ENCODE results near the gene CR1.
"Not testable (repeated sequence)": the region's sequence is repeated elsewhere in the genome, so short reads cannot be mapped to it uniquely, and the experiment has no call there.

CR1 gene

DNA sequence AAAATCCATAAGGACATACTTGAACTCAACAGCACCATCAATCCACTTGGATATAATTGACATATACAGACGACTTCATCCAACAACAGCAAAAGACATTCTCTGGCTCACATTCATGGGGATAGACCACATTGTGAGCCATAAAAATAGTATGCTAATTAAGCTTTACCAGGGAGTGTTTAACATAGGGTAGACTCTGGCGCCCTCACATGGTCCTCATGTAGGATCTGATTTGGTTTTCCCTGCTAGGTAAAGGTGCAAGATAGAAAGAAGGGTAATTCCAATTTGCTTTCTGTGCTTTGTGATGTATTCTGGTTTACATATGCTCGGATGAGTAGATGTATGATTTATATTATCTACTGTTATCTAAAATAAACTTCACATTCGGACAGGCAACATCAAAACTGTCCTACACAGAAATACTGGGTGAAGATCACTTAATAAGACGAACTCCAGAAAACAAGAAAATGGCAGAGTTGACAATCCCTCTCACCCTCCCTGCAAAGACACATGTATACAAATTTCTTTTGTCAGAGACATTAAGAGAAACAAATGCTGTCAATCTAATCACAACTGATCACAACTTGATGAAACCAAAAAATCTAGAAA, 176.7 kb downstream of the CR1 start:
- ATAC-seq (no peak), DNase-seq (peak; percentile 8)

DNA sequence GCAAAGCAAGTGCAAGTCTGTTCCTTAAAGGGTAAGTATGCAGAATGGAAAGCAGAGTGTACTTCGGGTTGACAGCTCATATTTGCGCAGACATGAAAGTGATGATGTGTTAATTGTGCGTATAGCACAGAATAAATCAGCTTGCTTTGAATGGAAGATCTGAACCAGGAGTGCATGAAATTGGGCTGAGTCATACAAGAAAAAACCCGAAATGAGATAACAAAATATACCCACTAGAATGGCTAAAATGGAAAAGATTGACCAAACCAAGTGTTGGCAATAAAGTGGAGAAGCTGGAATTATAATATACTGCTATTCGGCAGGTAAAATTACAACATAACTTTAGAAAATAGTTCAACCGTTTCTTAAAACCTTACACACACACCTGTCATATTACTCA, 177.4 kb downstream of the CR1 start:
- ATAC-seq, result no peak
- no peak for DNase-seq

GRCh38 chr1:207676153-207676552, 180.2 kb downstream of the CR1 start:
- ATAC-seq (no peak), DNase-seq (no peak)

- not testable (repeated sequence) for DNase-seq, ATAC-seq
These were observed 184.8 kb downstream of the CR1 start for GRCh38 chr1:207680590-207681388.

DNA sequence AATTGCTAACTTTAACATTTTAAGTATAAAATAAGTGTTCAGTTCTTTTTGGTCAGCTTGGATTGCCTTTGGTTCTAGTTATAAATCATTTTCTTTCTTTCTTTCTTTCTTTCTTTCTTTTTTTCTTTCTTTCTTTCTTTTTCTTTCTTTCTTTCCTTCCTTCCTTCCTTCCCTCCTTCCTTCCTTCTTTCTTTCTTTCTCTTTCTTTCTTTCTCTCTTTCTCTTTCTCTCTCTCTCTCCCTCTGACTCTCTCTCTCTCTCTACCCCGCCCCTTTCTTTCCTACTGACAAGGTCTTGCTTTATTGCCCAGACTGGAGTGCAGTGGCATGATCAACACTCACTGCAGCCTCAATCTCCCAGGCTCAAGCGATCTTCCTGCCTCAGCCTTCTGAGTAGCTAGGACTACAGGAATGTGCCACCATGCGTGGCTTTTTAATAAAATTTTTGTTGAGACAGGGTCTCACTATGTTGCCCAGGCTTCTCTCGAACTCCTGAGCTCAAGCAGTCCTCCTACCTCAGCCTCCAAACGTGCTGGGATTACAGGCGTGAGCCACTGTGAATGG, 187.0 kb downstream of the CR1 start:
- not testable (repeated sequence) for DNase-seq, ATAC-seq

- not testable (repeated sequence) for ATAC-seq, DNase-seq
These were observed 194.6 kb downstream of the CR1 start for GRCh38 chr1:207690551-207690950.

DNA sequence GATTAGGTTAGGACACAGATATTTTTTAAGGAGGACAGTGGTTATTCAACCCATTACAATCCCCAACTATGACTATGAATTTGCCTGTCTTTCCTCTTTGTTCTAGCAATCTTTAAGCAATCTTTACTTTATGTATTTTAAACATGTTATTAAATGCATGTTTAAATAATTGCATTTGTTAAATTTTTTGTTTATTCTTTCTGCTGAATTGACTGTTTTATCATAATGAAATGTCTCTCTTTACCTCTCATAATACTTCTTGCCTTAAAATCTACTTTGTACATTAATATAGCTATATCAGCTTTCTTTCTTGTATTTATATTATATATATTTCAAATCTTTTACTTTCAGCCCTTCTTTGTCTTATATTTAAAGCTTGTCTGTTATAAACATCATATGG, 195.1 kb downstream of the CR1 start:
- DNase-seq, result no peak
- ATAC-seq, result no peak

Data from stimulated activated naive CD8-positive, alpha-beta T cell treated with anti-CD3 and anti-CD28 coated beads, Interleukin-15, Interleukin-2, amounts not matched to agents 100 U/mL and 50 U/mL, for 24 hours (primary cell).